VCaP (cell line): ENCODE results near the gene GPRIN3.

Experiments used
- H3K27ac ChIP-seq: fragments of 450-650 bp; 2 replicates; pipeline ENCODE4 v1.5.1; 2017
- CTCF ChIP-seq: fragments of 450-650 bp; conservative IDR thresholded peaks from 2 replicates; pipeline ENCODE4 v1.5.1; 2017; ENCODE audit warnings: mild to moderate bottlenecking, moderate library complexity

Gene GPRIN3

GRCh38 chr4:89290727-89291516 is 16.7 kb downstream of the GPRIN3 start:
- no peak overlapping the region for H3K27ac ChIP-seq
- TF ChIP-seq CTCF, result no peak

GRCh38 chr4:89289312-89289711 is 18.3 kb downstream of the GPRIN3 start:
- TF ChIP-seq CTCF, result no peak
- no peak overlapping the region for H3K27ac ChIP-seq

GRCh38 chr4:89288430-89288829 is 19.2 kb downstream of the GPRIN3 start:
- no peak overlapping the region for H3K27ac ChIP-seq
- no peak for TF ChIP-seq CTCF

GRCh38 chr4:89287945-89288344 is 19.7 kb downstream of the GPRIN3 start:
- TF ChIP-seq CTCF, result no peak
- H3K27ac ChIP-seq, result no peak overlapping the region

GRCh38 chr4:89285745-89286144 is 21.9 kb downstream of the GPRIN3 start:
- no peak for TF ChIP-seq CTCF
- no peak overlapping the region for H3K27ac ChIP-seq

- no peak for TF ChIP-seq CTCF
- H3K27ac ChIP-seq, result no peak overlapping the region
Measured at GRCh38 chr4:89284828-89285227, 22.8 kb downstream of the GPRIN3 start.

- no peak for TF ChIP-seq CTCF
- no peak overlapping the region for H3K27ac ChIP-seq
Measured at GRCh38 chr4:89284020-89284424, 23.6 kb downstream of the GPRIN3 start.
